Keratinocyte (primary cell): ENCODE data around the gene CCDC18. TPM values are rescaled to one million over a fixed set of nuclear protein-coding genes. Genes with fewer than 3 reads are reported as not detected.

ENCODE experiments used
- DNase-seq: peaks from one replicate; pipeline ENCODE4 v3.0.0-alpha.2; 2011; ENCODE audit warnings: low read depth, missing footprints, low spot score
- FAIRE-seq: peaks from 2 replicates; lab custom pipeline; 2011; peaks lifted over from hg19 to GRCh38; lab: Jason Lieb, UNC
- H2AFZ ChIP-seq: 2 replicates; pipeline ENCODE4 v1.6.0; 2012; ENCODE audit warnings: low read length, control low read depth, inconsistent platforms; ENCODE audit not compliant: control insufficient read depth
- H3K27ac ChIP-seq: 2 replicates; pipeline ENCODE4 v1.5.1; 2011; ENCODE audit warnings: low read length; ENCODE audit not compliant: control insufficient read depth, insufficient read depth
- H3K27me3 ChIP-seq: 3 replicates; pipeline ENCODE4 v1.6.0; 2011; ENCODE audit warnings: low read length; ENCODE audit not compliant: control insufficient read depth, insufficient read depth; ENCODE audit errors: extremely low read depth
- H3K36me3 ChIP-seq, 2 experiments: 2 replicates in 1 of 2; 3 replicates in 1 of 2; pipeline ENCODE4 v1.5.1; 2011; ENCODE audit warnings: low read length in 2 of 2, mild to moderate bottlenecking in 1 of 2; ENCODE audit not compliant: control insufficient read depth in 2 of 2, insufficient read depth in 2 of 2; ENCODE audit errors: extremely low read depth in 1 of 2
- H3K4me1 ChIP-seq: 3 replicates; pipeline ENCODE4 v1.5.1; 2011; ENCODE audit warnings: low read length; ENCODE audit not compliant: control insufficient read depth, insufficient read depth; ENCODE audit errors: extremely low read depth
- H3K4me2 ChIP-seq: 3 replicates; pipeline ENCODE4 v1.6.0; 2011; ENCODE audit warnings: low read depth, low read length; ENCODE audit not compliant: control insufficient read depth, insufficient read depth; ENCODE audit errors: extremely low read depth
- H3K4me3 ChIP-seq, 3 experiments: fragments of 200-600 bp in 1 of 3; sonication (generic) in 1 of 3; 2 replicates in 2 of 3; 3 replicates in 1 of 3; pipeline ENCODE4 v1.5.1; 2011 to 2016; ENCODE audit warnings: low read length in 3 of 3, mild to moderate bottlenecking in 3 of 3, control low read depth in 2 of 3, inconsistent platforms in 1 of 3, low read depth in 1 of 3, mixed read lengths in 1 of 3, mixed run types in 1 of 3, moderate library complexity in 1 of 3; ENCODE audit not compliant: control insufficient read depth in 2 of 3, insufficient read depth in 2 of 3; ENCODE audit errors: extremely low read depth in 1 of 3
- H3K79me2 ChIP-seq: 2 replicates; pipeline ENCODE4 v1.6.0; 2012; ENCODE audit warnings: low read length; ENCODE audit not compliant: control insufficient read depth, insufficient read depth
- H3K9ac ChIP-seq: 3 replicates; pipeline ENCODE4 v1.6.0; 2011; ENCODE audit warnings: low read length; ENCODE audit not compliant: control insufficient read depth, insufficient read depth; ENCODE audit errors: extremely low read depth
- H3K9me1 ChIP-seq: 3 replicates; pipeline ENCODE4 v1.6.0; 2011; ENCODE audit warnings: low read length; ENCODE audit not compliant: control insufficient read depth, insufficient read depth; ENCODE audit errors: extremely low read depth
- H3K9me3 ChIP-seq: 2 replicates; pipeline ENCODE4 v1.5.1; 2012; ENCODE audit warnings: low read depth, low read length; ENCODE audit not compliant: control insufficient read depth
- H4K20me1 ChIP-seq: 3 replicates; pipeline ENCODE4 v1.6.0; 2011; ENCODE audit warnings: low read length; ENCODE audit not compliant: control insufficient read depth, insufficient read depth; ENCODE audit errors: extremely low read depth
- EZH2 ChIP-seq: IDR thresholded peaks from one replicate; pipeline ENCODE4 v1.6.1; 2012; ENCODE audit warnings: inconsistent platforms, mild to moderate bottlenecking, low read length, moderate library complexity
- dilution Hi-C: fragments of 300-500 bp; cut with MboI; formaldehyde crosslinking; loops from one replicate; pipeline ENCODE4 v1.7.0; 2020; ENCODE audit warnings: low sequenced_read_pairs; ENCODE audit not compliant: extremely low pct_ligation_motif_present
- polyA plus RNA-seq, 5 experiments: library from polyadenylated mRNA; depleted of rRNA in 3 of 5; stranded (reverse) in 3 of 5; stranded (forward) in 1 of 5; unstranded in 1 of 5; fragments of >200 nt; gene quantifications; 1 replicate in 1 of 5; 2 replicates in 3 of 5; 3 replicates in 1 of 5; pipeline versions ENCODE4 v1.2.1 to v1.2.3, GENCODE V29; 2011 to 2012; ENCODE audit warnings: missing spikeins in 2 of 5, low read depth in 1 of 5, low replicate concordance in 1 of 5
- TF ChIP-seq, protein P1 (sequence below), 3 experiments: IDR thresholded peaks in 1 of 3; conservative IDR thresholded peaks in 1 of 3; optimal IDR thresholded peaks in 1 of 3; 2 replicates in 2 of 3; 3 replicates in 1 of 3; pipeline versions ENCODE3 to v1.5.1; 2011; ENCODE audit warnings: low read length in 3 of 3, mild to moderate bottlenecking in 3 of 3, moderate library complexity in 2 of 3, control low read depth in 1 of 3, inconsistent platforms in 1 of 3; ENCODE audit not compliant: insufficient read depth in 2 of 3; ENCODE audit errors: extremely low read depth in 1 of 3

Gene CCDC18
- polyA plus RNA-seq, 1 donor (not counting 4 experiments of a cell fraction or from before 2014, with no cell fraction given), result 6.0 TPM

DNA sequence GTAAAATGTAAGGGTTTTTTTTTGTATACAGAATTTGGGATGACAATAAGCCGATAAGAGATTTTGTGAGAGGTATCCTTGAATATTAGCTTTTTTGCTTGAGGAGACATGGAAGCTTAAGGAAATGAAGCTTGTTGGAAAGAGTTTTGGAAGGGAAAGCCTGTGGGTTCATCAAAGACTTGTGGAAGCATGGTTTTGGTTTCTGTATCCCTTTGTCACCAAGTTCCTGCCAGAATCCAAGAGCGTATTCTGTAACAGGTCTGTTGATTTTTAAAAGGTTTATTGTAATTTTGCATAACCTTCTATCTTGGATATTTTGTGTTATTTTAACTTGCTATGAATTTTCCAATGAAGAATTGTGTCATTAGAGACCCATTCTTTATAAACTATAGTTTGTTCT is 38.4 kb upstream of the CCDC18 start:
- Histone ChIP-seq H3K9me3 (no peaks in the 10 kb centered on the region), H3K4me1 (peaks cover 12% of the 10 kb centered on the region), H4K20me1 (no peaks in the 10 kb centered on the region), H3K27me3 (no peaks in the 10 kb centered on the region), H3K4me2 (no peak overlapping the region), H3K9me1 (no peaks in the 10 kb centered on the region), H3K79me2 (no peaks in the 10 kb centered on the region), H3K4me3 (no peak overlapping the region), H2AFZ (no peak overlapping the region), H3K9ac (no peak overlapping the region), H3K27ac (no peak overlapping the region), H3K36me3 (peaks cover 0 to 5% of the 10 kb centered on the region in 2 experiments)
- DNase-seq, result no peak
- no peak for TF ChIP-seq EZH2
- TF ChIP-seq, protein P1, sequence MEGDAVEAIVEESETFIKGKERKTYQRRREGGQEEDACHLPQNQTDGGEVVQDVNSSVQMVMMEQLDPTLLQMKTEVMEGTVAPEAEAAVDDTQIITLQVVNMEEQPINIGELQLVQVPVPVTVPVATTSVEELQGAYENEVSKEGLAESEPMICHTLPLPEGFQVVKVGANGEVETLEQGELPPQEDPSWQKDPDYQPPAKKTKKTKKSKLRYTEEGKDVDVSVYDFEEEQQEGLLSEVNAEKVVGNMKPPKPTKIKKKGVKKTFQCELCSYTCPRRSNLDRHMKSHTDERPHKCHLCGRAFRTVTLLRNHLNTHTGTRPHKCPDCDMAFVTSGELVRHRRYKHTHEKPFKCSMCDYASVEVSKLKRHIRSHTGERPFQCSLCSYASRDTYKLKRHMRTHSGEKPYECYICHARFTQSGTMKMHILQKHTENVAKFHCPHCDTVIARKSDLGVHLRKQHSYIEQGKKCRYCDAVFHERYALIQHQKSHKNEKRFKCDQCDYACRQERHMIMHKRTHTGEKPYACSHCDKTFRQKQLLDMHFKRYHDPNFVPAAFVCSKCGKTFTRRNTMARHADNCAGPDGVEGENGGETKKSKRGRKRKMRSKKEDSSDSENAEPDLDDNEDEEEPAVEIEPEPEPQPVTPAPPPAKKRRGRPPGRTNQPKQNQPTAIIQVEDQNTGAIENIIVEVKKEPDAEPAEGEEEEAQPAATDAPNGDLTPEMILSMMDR (optimal IDR thresholded peaks at IDR 0.05 in 1 of 3, IDR thresholded peaks at IDR 0.05 in 1 of 3, conservative IDR thresholded peaks at IDR 0.05 in 1 of 3; ENCODE audit: extremely low read depth in 1 of 3, insufficient read depth in 2 of 3, low read length in 3 of 3), result no peak
- dilution Hi-C loops, result no loop called here
- FAIRE-seq, result no peak

DNA sequence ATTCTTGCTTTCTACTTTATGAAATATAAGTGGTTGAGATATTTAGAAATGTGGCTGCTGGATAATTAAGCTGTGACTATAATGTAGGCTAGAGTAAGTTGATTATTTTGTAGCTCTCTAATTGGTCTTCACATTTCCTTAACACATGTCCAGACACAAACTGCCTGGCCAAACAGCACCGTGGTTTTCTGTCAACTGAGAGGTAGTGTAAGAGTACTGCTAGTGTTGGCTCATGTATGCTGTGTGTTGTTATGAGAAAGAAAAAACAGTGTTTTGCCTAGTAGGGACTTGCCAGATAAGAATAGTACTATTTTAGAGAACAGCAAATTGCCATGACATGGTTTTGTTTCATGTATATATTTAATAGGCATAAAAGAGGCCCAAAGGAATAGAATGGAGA is 37.4 kb upstream of the CCDC18 start:
- H3K9me1 ChIP-seq, result no peaks in the 10 kb centered on the region
- H3K9me3 ChIP-seq, result no peaks in the 10 kb centered on the region
- no peak overlapping the region for H3K9ac ChIP-seq
- dilution Hi-C loops, result no loop called here
- H4K20me1 ChIP-seq, result no peaks in the 10 kb centered on the region
- peaks cover under 1 to 2% of the 10 kb centered on the region in 2 experiments for H3K36me3 ChIP-seq
- DNase-seq, result no peak
- peaks cover 12% of the 10 kb centered on the region for H3K4me1 ChIP-seq
- FAIRE-seq, result no peak
- no peak overlapping the region for H3K4me3 ChIP-seq
- peak overlapping the region; percentile 2 for H3K27ac ChIP-seq
- no peak overlapping the region for H2AFZ ChIP-seq
- no peaks in the 10 kb centered on the region for H3K27me3 ChIP-seq
- H3K79me2 ChIP-seq, result no peaks in the 10 kb centered on the region
- peak overlapping the region; percentile 56 for H3K4me2 ChIP-seq
- no peak for TF ChIP-seq EZH2
- TF ChIP-seq, protein P1 (optimal IDR thresholded peaks at IDR 0.05 in 1 of 3, IDR thresholded peaks at IDR 0.05 in 1 of 3, conservative IDR thresholded peaks at IDR 0.05 in 1 of 3; ENCODE audit: extremely low read depth in 1 of 3, insufficient read depth in 2 of 3, low read length in 3 of 3), result no peak
